ENCODE results near the gene MAPKAPK2. TPM values are rescaled to one million over a fixed set of nuclear protein-coding genes. Genes with fewer than 3 reads are reported as not detected.
A peak's percentile ranks its signal among the peaks of the same experiment; 100 is the strongest.

The MAPKAPK2 gene
- total RNA-seq, 2 donors from 2014 or later, result 27.1 to 67.0 TPM

DNA sequence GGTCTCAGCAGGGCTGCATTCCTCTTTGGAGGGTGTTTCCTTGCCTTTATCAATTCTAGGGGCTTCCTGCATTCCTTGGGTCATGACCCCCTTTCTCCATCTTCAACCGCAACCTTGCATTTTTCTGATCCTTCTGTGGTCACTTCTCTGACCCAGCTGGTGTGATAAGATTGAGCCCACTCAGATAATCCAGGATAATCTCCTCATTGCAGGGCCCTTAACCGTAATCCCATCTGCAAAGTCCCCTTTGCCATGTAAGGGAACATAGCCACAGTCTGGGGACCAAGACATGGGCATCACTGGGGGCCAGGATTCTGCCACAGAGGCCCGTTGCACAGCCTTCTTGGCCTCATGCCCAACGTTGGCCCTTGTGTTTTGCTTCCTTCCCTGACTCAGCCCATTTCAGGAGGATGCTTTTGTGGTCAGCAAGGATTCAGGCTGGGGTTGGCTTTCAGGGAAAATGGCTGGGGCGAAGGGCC lies 50.9 kb downstream of the MAPKAPK2 start:
- intact Hi-C loops (cut with DNase I), result loop anchor here (2.0 kb wide), 1 partner anchor 177 kb away; no protein-coding TSS in a partner anchor
- TF ChIP-seq POLR2AphosphoS5 (IDR thresholded peaks at IDR 0.05), result no peak
- no peak for TF ChIP-seq POLR2A (IDR thresholded peaks at IDR 0.05)
- TF ChIP-seq, protein P1, sequence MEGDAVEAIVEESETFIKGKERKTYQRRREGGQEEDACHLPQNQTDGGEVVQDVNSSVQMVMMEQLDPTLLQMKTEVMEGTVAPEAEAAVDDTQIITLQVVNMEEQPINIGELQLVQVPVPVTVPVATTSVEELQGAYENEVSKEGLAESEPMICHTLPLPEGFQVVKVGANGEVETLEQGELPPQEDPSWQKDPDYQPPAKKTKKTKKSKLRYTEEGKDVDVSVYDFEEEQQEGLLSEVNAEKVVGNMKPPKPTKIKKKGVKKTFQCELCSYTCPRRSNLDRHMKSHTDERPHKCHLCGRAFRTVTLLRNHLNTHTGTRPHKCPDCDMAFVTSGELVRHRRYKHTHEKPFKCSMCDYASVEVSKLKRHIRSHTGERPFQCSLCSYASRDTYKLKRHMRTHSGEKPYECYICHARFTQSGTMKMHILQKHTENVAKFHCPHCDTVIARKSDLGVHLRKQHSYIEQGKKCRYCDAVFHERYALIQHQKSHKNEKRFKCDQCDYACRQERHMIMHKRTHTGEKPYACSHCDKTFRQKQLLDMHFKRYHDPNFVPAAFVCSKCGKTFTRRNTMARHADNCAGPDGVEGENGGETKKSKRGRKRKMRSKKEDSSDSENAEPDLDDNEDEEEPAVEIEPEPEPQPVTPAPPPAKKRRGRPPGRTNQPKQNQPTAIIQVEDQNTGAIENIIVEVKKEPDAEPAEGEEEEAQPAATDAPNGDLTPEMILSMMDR (IDR thresholded peaks at IDR 0.05), result no peak
- DNase-seq (ENCODE audit: low spot score), result no peak

DNA sequence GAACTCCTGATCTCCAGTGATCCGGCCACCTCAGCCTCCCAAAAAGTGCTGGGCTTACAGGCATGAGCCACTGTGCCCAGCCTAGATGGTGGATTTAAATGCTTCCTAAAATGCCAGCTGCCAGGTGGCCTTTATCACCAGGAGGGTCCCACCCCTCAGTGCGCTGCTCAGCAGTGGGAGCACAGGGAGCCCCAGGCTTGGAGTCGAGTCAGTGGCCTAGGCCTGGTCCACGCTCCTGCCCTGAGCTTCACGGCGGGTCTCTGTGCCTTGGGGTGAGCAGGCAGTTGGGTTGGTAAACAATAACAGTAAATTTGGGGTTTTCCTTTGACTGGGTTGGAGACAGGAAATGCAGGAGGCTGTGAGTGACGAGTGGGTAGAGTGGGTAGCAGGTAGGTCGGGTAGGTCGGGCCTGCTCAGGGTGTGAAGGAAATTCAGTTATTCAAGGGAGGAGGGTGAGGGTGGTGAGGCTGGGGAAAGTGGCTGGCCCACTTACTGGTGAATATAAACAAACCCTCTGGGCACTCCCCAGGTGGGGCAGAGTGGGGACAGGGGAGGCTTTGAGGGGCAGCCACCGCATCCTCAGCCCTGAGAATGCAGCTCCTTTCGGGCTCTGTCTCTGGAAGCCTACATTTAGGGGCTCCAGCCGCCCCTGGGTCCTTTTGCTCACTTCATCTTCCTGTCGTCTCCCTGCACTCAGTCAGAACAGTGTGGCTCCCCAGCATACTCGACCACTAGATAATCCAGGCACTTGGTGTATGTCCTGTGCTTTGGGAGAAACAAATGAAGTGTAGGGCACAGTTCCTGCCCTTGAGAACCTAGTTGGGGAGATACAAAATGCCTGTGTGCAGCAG lies 52.4 kb downstream of the MAPKAPK2 start:
- DNase-seq (ENCODE audit: low spot score), result no peak
- no peaks in the 10 kb centered on the region for H3K9me3 ChIP-seq
- WGBS, result 78% methylated on average over 14 of the region's 14 CpGs
- H3K36me3 ChIP-seq, result peaks cover 0 to 8% of the 10 kb centered on the region in 2 donors
- H3K27me3 ChIP-seq (replicated peaks; ENCODE audit: insufficient read depth), result no peaks in the 10 kb centered on the region
- no peak overlapping the region for H3K4me3 ChIP-seq
- H3K4me1 ChIP-seq (replicated peaks), result no peaks in the 10 kb centered on the region
- TF ChIP-seq, protein P1 (IDR thresholded peaks at IDR 0.05), result no peak
- TF ChIP-seq POLR2A (IDR thresholded peaks at IDR 0.05) (no peak), POLR2AphosphoS5 (IDR thresholded peaks at IDR 0.05) (no peak)
- H3K27ac ChIP-seq, result no peak overlapping the region
- intact Hi-C loops (cut with DNase I), result no loop called here

More for the DNA sequence above, 50.9 kb downstream of the MAPKAPK2 start:
- no peak overlapping the region for H3K4me3 ChIP-seq
- H3K4me1 ChIP-seq (replicated peaks), result no peaks in the 10 kb centered on the region
- H3K9me3 ChIP-seq, result no peaks in the 10 kb centered on the region
- H3K36me3 ChIP-seq, result peaks cover 3 to 20% of the 10 kb centered on the region in 2 donors
- H3K27ac ChIP-seq, result no peak overlapping the region
- no peaks in the 10 kb centered on the region for H3K27me3 ChIP-seq (replicated peaks; ENCODE audit: insufficient read depth)
- WGBS, result 71% methylated on average over 5 of the region's 5 CpGs

DNA sequence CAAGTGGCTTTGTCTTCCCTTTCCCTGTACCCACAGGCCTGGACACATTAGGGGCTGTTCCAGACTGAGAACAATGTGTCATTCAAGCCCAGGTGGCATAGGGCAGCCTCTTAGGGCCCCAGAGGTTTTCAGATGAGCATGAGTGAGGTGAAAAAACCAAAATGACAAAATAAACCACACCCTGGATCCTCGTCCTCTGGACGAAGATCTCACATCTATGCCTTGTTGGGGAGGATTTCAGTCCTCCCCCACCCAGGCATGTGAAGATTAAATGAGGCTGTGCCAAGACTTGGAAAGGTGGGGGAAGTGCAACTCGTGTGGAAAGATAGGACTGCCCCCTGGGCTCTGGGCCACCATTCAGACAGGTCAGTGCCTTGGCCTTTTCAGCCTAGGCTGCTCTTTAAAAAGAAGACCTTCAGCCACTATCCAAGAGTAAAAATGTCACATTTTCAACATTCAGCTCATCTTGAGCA lies 53.1 kb downstream of the MAPKAPK2 start:
- H3K9me3 ChIP-seq, result no peaks in the 10 kb centered on the region
- DNase-seq (ENCODE audit: low spot score), result no peak
- H3K4me1 ChIP-seq (replicated peaks), result no peaks in the 10 kb centered on the region
- H3K4me3 ChIP-seq, result no peak overlapping the region
- 50% methylated on average over 3 of the region's 3 CpGs for WGBS
- H3K27ac ChIP-seq, result no peak overlapping the region
- TF ChIP-seq, protein P1 (IDR thresholded peaks at IDR 0.05), result no peak
- TF ChIP-seq POLR2AphosphoS5 (IDR thresholded peaks at IDR 0.05) (no peak), POLR2A (IDR thresholded peaks at IDR 0.05) (no peak)
- peaks cover 0 to 2% of the 10 kb centered on the region in 2 donors for H3K36me3 ChIP-seq
- no peaks in the 10 kb centered on the region for H3K27me3 ChIP-seq (replicated peaks; ENCODE audit: insufficient read depth)
- intact Hi-C loops (cut with DNase I), result no loop called here

DNA sequence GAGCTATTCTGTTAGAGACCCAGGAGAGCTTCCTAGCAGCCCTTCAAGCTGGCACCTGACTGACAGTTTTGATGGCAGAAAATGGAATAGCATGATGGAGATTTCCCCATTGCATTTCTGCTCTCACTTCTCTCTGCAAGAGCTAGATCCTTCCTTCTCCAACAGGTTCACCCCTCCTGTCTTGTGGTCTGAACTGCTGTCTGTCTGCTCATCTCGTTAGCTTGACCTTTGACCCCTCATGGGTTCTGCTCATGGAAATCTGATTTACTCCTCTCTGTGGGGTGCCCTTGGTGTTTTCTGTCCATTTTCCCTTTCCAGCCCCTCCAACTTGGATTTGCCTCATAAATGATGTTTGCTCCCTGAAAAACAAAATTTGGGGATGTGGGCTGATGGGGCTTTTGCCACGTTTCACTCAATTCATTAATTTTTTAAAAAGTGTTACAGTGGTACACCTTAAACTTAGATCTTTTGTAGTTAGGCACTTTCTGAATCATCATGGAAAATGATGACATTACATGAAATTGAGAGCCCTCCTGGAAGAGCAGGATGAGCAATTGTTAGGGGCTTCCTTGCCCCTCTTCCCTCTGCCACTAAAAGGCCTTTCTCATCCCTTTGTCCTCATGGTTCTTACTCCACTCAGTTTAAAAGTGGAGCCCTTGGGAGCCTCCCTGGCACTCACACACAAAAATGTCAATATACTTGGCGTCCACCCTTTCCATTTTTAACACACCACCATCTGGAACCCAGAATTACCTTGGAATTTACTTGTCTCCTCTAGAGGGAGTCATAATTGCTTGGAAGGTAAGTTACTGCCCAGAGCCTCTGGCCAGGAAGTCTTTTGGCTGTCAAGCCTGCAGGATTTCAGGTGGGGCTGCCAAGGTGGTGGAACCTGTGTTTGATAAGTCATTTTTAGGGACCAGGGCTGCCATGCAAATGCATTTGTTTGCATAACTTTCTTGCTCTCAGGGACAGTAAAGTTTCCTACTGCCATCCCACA lies 54.0 kb downstream of the MAPKAPK2 start:
- TF ChIP-seq, protein P1 (IDR thresholded peaks at IDR 0.05), result peak in 2 of 4 experiments; percentile 46 to 54
- no peak for TF ChIP-seq POLR2A (IDR thresholded peaks at IDR 0.05)
- peak; percentile 29 for TF ChIP-seq POLR2AphosphoS5 (IDR thresholded peaks at IDR 0.05)
- Histone ChIP-seq H3K27me3 (replicated peaks; ENCODE audit: insufficient read depth) (no peaks in the 10 kb centered on the region), H3K27ac (no peak overlapping the region), H3K36me3 (no peaks in the 10 kb centered on the region), H3K9me3 (no peaks in the 10 kb centered on the region), H3K4me1 (replicated peaks) (no peaks in the 10 kb centered on the region), H3K4me3 (no peak overlapping the region)
- no peak for DNase-seq (ENCODE audit: low spot score)
- WGBS, result 67% methylated on average over 3 of the region's 3 CpGs
- intact Hi-C loops (cut with DNase I), result no loop called here
